Activated CD8-positive, alpha-beta T cell treated with anti-CD3 and anti-CD28 coated beads for 36 hours (primary cell): ENCODE results near the gene RECQL5. TPM values are rescaled to one million over a fixed set of nuclear protein-coding genes. Genes with fewer than 3 reads are reported as not detected.
A peak's percentile ranks its signal among the peaks of the same experiment; 100 is the strongest.

ENCODE experiments used
- ATAC-seq: fragments of 200-7000 bp; cut with Tn5 transposase; one replicate; pipeline ENCODE4 v1.10.0; 2021; ENCODE audit warnings: mild to moderate bottlenecking, moderate library complexity
- CTCF ChIA-PET: fragments of 350-600 bp; sonication (Branson Sonifier 250); formaldehyde crosslinking; loops from one replicate; lab custom pipeline; 2021; ENCODE audit warnings: antibody characterized with exemption; lab: Charles Lee
- POLR2A ChIA-PET: fragments of 350-600 bp; sonication (Branson Sonifier 250); formaldehyde crosslinking; loops from one replicate; lab custom pipeline; 2021; ENCODE audit warnings: antibody characterized with exemption; lab: Charles Lee
- DNase-seq: peaks from one replicate; pipeline ENCODE4 v3.0.0-alpha.2; 2020
- H3K27ac Mint-ChIP-seq: one replicate; pipeline ENCODE4 v1.8.0; 2021; ENCODE audit warnings: mild to moderate bottlenecking, mixed read lengths
- H3K27me3 Mint-ChIP-seq: one replicate; pipeline ENCODE4 v1.8.0; 2021; ENCODE audit warnings: mixed read lengths
- H3K36me3 Mint-ChIP-seq: one replicate; pipeline ENCODE4 v1.8.0; 2021; ENCODE audit warnings: low read depth, mixed read lengths
- H3K4me1 Mint-ChIP-seq: one replicate; pipeline ENCODE4 v1.8.0; 2021; ENCODE audit warnings: low read depth, mixed read lengths
- H3K4me3 Mint-ChIP-seq: one replicate; pipeline ENCODE4 v1.8.0; 2021; ENCODE audit warnings: mild to moderate bottlenecking, moderate library complexity, mixed read lengths
- H3K9me3 Mint-ChIP-seq: one replicate; pipeline ENCODE4 v1.8.0; 2021; ENCODE audit warnings: mixed read lengths
- intact Hi-C: fragments of 100-400 bp; cut with micrococcal nuclease; formaldehyde crosslinking; loops from one replicate; pipeline ENCODE4 v1.10.0; 2022
- total RNA-seq, 2 experiments: library from RNA; stranded (reverse); gene quantifications; one replicate each; pipeline ENCODE4 v1.2.3, GENCODE V29; 2021
- TF ChIP-seq, protein P1 (sequence below): fragments of 200-600 bp; IDR thresholded peaks from one replicate; pipeline ENCODE4 v1.8.0; 2022; ENCODE audit warnings: antibody characterized with exemption, mild to moderate bottlenecking

RECQL5 gene
- total RNA-seq, 2 experiments from 2014 or later, result 33.3 to 34.2 TPM

DNA sequence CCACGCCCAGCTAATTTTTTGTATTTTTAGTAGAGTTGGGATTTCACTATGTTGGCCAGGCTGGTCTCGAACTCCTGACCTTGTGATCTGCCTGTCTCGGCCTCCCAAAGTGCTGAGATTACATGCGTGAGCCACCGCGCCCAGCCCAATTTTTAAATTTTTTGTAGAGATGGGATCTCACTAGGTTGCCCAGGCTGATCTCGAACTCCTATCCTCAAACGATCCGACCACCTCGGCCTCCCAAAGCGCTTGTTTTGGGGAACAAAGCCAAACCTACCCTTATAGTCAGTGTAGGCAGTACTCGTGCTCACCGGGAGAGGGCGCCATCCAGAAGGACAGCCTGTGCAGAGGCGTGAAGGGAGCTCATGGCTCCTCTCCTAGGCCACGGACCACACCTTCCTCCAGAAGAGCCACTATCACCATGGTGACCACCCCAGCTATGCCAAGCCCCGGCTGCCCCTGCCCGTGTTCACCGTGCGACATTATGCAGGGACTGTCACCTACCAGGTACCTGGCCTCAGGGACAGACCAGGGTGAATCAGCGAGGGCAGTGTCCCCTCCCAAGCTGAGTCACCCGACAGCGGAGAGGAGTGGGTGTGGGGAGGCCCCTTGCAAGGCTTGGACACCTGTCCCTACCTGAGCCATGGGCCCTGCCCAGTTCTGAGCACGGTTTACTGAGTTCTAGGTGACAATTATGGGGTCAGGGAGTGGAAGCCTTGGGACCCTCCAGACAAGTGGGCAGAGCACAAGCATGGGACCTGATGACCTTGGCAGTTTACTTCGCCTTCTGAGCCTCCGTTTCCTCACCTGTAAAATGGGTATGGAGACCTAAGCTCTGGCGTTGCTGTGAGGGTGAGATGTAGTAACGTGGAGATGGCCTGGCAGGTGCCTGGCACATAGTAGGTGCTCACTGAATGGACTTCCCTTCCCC, 65.6 kb downstream of the RECQL5 start:
- H3K4me3 Mint-ChIP-seq, result no peak overlapping the region
- intact Hi-C loops, result no loop called here
- ATAC-seq (peak; percentile 94), DNase-seq (peak; percentile 82)
- ChIA-PET POLR2A (interaction anchor here (1.1 kb wide), 2 partner anchors 32 to 113 kb away, joined by 3 to 4 read pairs; partner anchors contain the start of gene SMIM5), CTCF (interaction anchor here (0.5 to 6.0 kb wide), 35 partner anchors 8 to 433 kb away, joined by 3 to 68 read pairs (median 4); partner anchors contain the start of genes MYO15B, RECQL5, SAP30BP and SMIM5)
- H3K27ac Mint-ChIP-seq, result no peak overlapping the region
- H3K36me3 Mint-ChIP-seq, result no peaks in the 10 kb centered on the region
- H3K4me1 Mint-ChIP-seq, result no peaks in the 10 kb centered on the region
- no peaks in the 10 kb centered on the region for H3K27me3 Mint-ChIP-seq
- no peaks in the 10 kb centered on the region for H3K9me3 Mint-ChIP-seq
- TF ChIP-seq, protein P1, sequence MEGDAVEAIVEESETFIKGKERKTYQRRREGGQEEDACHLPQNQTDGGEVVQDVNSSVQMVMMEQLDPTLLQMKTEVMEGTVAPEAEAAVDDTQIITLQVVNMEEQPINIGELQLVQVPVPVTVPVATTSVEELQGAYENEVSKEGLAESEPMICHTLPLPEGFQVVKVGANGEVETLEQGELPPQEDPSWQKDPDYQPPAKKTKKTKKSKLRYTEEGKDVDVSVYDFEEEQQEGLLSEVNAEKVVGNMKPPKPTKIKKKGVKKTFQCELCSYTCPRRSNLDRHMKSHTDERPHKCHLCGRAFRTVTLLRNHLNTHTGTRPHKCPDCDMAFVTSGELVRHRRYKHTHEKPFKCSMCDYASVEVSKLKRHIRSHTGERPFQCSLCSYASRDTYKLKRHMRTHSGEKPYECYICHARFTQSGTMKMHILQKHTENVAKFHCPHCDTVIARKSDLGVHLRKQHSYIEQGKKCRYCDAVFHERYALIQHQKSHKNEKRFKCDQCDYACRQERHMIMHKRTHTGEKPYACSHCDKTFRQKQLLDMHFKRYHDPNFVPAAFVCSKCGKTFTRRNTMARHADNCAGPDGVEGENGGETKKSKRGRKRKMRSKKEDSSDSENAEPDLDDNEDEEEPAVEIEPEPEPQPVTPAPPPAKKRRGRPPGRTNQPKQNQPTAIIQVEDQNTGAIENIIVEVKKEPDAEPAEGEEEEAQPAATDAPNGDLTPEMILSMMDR, result peak; percentile 75

- ChIA-PET CTCF (interaction anchor here (1.0 to 1.4 kb wide), 2 partner anchors 157 kb away, joined by 3 read pairs; no protein-coding TSS in a partner anchor), POLR2A (no interaction called here)
- Mint-ChIP-seq H3K36me3 (no peaks in the 10 kb centered on the region), H3K9me3 (no peaks in the 10 kb centered on the region), H3K4me3 (no peak overlapping the region), H3K4me1 (no peaks in the 10 kb centered on the region), H3K27ac (no peak overlapping the region), H3K27me3 (no peaks in the 10 kb centered on the region)
- TF ChIP-seq, protein P1, result no peak
- no peak for DNase-seq
- no peak for ATAC-seq
- intact Hi-C loops, result no loop called here
These were observed 70.5 kb downstream of the RECQL5 start for GRCh38 chr17:75596320-75597087.

- ATAC-seq (no peak), DNase-seq (no peak)
- H3K4me3 Mint-ChIP-seq, result no peak overlapping the region
- no peaks in the 10 kb centered on the region for H3K36me3 Mint-ChIP-seq
- CTCF ChIA-PET, result interaction anchor here (1.0 kb wide), 1 partner anchor 158 kb away, joined by 3 read pairs; no protein-coding TSS in a partner anchor
- TF ChIP-seq, protein P1, result no peak
- POLR2A ChIA-PET, result no interaction called here
- no peaks in the 10 kb centered on the region for H3K9me3 Mint-ChIP-seq
- intact Hi-C loops, result no loop called here
- H3K27me3 Mint-ChIP-seq, result no peaks in the 10 kb centered on the region
- no peak overlapping the region for H3K27ac Mint-ChIP-seq
- no peaks in the 10 kb centered on the region for H3K4me1 Mint-ChIP-seq
These were observed 71.0 kb downstream of the RECQL5 start for GRCh38 chr17:75595920-75596313.

DNA sequence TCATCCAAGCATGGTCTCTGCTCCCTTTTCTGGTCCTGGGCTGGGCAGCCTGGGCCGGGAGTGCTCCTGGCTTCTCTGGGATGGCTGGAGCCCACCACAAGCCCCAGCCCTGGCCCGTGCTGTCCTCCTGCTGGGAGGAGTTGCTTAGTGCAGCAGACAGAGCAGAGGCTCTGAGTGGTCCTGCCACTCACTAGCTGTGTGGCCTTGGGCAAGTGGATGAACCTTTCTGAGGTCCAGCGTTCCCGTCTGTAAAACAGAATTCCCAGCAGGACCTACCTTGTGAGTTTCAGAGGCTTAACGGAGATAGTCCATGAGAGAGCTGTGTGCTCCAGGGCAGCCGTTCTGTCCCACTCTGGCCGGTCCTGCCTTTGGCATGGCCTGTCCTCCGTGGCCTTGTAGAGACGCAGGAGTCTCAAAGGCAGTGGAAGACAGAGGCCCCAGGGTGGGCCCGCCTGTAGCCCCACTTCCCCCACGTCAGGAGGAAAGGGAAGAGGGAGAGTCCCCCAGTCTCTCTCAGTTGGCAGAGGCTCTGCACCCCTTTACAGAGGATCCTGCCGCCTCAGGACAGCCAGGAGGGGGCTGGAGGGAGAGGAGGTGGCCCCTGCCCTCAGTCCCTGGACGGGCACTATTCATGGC, 71.6 kb downstream of the RECQL5 start:
- no peaks in the 10 kb centered on the region for H3K36me3 Mint-ChIP-seq

More for the DNA sequence above, 71.6 kb downstream of the RECQL5 start:
- no peak overlapping the region for H3K27ac Mint-ChIP-seq
- H3K4me3 Mint-ChIP-seq, result no peak overlapping the region
- no peak for DNase-seq
- POLR2A ChIA-PET, result no interaction called here
- CTCF ChIA-PET, result no interaction called here
- no peak for ATAC-seq
- intact Hi-C loops, result no loop called here
- H3K4me1 Mint-ChIP-seq, result no peaks in the 10 kb centered on the region
- TF ChIP-seq, protein P1, result no peak
- no peaks in the 10 kb centered on the region for H3K9me3 Mint-ChIP-seq
- no peaks in the 10 kb centered on the region for H3K27me3 Mint-ChIP-seq
